Ishikawa (cell line): Measurements from ENCODE around the gene APOL5.

Experiments used
- CEBPB ChIP-seq: IDR thresholded peaks from 2 replicates; pipeline ENCODE4 v1.6.1; 2012
- CREB1 ChIP-seq: IDR thresholded peaks from 2 replicates; pipeline ENCODE4 v1.6.1; 2012; ENCODE audit warnings: low read depth
- EGR1 ChIP-seq: IDR thresholded peaks from 2 replicates; pipeline ENCODE4 v1.6.1; 2012
- EP300 ChIP-seq: IDR thresholded peaks from 2 replicates; pipeline ENCODE4 v1.6.1; 2012; ENCODE audit warnings: borderline replicate concordance
- FOXM1 ChIP-seq: IDR thresholded peaks from 2 replicates; pipeline ENCODE4 v1.6.1; 2012; ENCODE audit warnings: low read depth, borderline replicate concordance
- MAX ChIP-seq: IDR thresholded peaks from 2 replicates; pipeline ENCODE4 v1.6.1; 2012
- NFIC ChIP-seq: IDR thresholded peaks from 2 replicates; pipeline ENCODE4 v1.6.1; 2012
- RAD21 ChIP-seq: IDR thresholded peaks from 2 replicates; pipeline ENCODE4 v1.6.1; 2012; ENCODE audit warnings: low read depth
- REST ChIP-seq: IDR thresholded peaks from 2 replicates; pipeline ENCODE4 v1.6.1; 2012; ENCODE audit warnings: low read depth, mild to moderate bottlenecking
- TAF1 ChIP-seq: IDR thresholded peaks from 2 replicates; pipeline ENCODE4 v1.6.1; 2012; ENCODE audit warnings: low read depth, mild to moderate bottlenecking
- TCF12 ChIP-seq: IDR thresholded peaks from 2 replicates; pipeline ENCODE4 v1.6.1; 2012; ENCODE audit warnings: low read depth
- TEAD4 ChIP-seq: IDR thresholded peaks from 2 replicates; pipeline ENCODE4 v1.6.1; 2012
- USF1 ChIP-seq: IDR thresholded peaks from 2 replicates; pipeline ENCODE4 v1.6.1; 2012
- YY1 ChIP-seq: IDR thresholded peaks from 2 replicates; pipeline ENCODE4 v1.6.1; 2012; ENCODE audit warnings: low read depth
- ZBTB7A ChIP-seq: IDR thresholded peaks from 2 replicates; pipeline ENCODE4 v1.6.1; 2012; ENCODE audit warnings: low read depth

APOL5 gene

GRCh38 chr22:35752863-35753189, 35.2 kb downstream of the APOL5 start:
- no peak for TF ChIP-seq EP300

GRCh38 chr22:35754761-35755160, 37.1 kb downstream of the APOL5 start:
- TF ChIP-seq CEBPB (no peak), ZBTB7A (no peak), YY1 (no peak), EP300 (no peak), RAD21 (no peak), NFIC (no peak)

- no peak for TF ChIP-seq TEAD4
- TF ChIP-seq TAF1 = no peak
- TF ChIP-seq NFIC = no peak
- no peak for TF ChIP-seq YY1
- TF ChIP-seq TCF12 = no peak
- TF ChIP-seq CEBPB = no peak
- TF ChIP-seq RAD21 = no peak
- no peak for TF ChIP-seq FOXM1
- TF ChIP-seq EP300 = no peak
- TF ChIP-seq MAX = no peak
- no peak for TF ChIP-seq EGR1
- no peak for TF ChIP-seq USF1
- no peak for TF ChIP-seq CREB1
- TF ChIP-seq REST = no peak
- no peak for TF ChIP-seq ZBTB7A
These were observed 39.0 kb downstream of the APOL5 start for GRCh38 chr22:35756722-35757121.

GRCh38 chr22:35758394-35758793, 40.7 kb downstream of the APOL5 start:
- TF ChIP-seq REST (no peak), CREB1 (no peak), RAD21 (no peak), USF1 (no peak), FOXM1 (no peak), EGR1 (no peak), NFIC (no peak), TAF1 (no peak), MAX (no peak), ZBTB7A (no peak), TCF12 (no peak), CEBPB (no peak), EP300 (no peak), TEAD4 (no peak), YY1 (no peak)

GRCh38 chr22:35761037-35761436, 43.4 kb downstream of the APOL5 start:
- TF ChIP-seq RAD21 (peak; percentile 47), TCF12 (no peak), CEBPB (no peak), ZBTB7A (no peak), YY1 (no peak)

GRCh38 chr22:35766654-35767580, 49.2 kb downstream of the APOL5 start:
- TF ChIP-seq EP300 (no peak), REST (no peak), ZBTB7A (no peak), RAD21 (no peak), MAX (no peak), USF1 (no peak), YY1 (no peak), TCF12 (no peak), NFIC (no peak), EGR1 (no peak), CREB1 (no peak), CEBPB (no peak), TEAD4 (no peak)
